ENCODE results near the gene BRMS1.

The BRMS1 gene

GRCh38 chr11:66343176-66343575 is 1.7 kb downstream of the BRMS1 start:
- no peak for TF ChIP-seq GATA3 (IDR thresholded peaks at IDR 0.05; ENCODE audit: low read depth, low read length)
- TF ChIP-seq GATA2 (IDR thresholded peaks at IDR 0.05; ENCODE audit: low read depth, low read length), result no peak

- TF ChIP-seq GATA3 (IDR thresholded peaks at IDR 0.05; ENCODE audit: low read depth, low read length), result no peak
- no peak for TF ChIP-seq GATA2 (IDR thresholded peaks at IDR 0.05; ENCODE audit: low read depth, low read length)
Observed at GRCh38 chr11:66341502-66342126, 3.3 kb downstream of the BRMS1 start.

GRCh38 chr11:66340596-66341501 is 4.1 kb downstream of the BRMS1 start:
- TF ChIP-seq GATA2 (IDR thresholded peaks at IDR 0.05; ENCODE audit: low read depth, low read length) (no peak), GATA3 (IDR thresholded peaks at IDR 0.05; ENCODE audit: low read depth, low read length) (no peak)

GRCh38 chr11:66339686-66340483 is 5.0 kb downstream of the BRMS1 start:
- TF ChIP-seq GATA2 (IDR thresholded peaks at IDR 0.05; ENCODE audit: low read depth, low read length) (no peak), GATA3 (IDR thresholded peaks at IDR 0.05; ENCODE audit: low read depth, low read length) (no peak)

- no peak for TF ChIP-seq GATA2 (IDR thresholded peaks at IDR 0.05; ENCODE audit: low read depth, low read length)
- TF ChIP-seq GATA3 (IDR thresholded peaks at IDR 0.05; ENCODE audit: low read depth, low read length), result no peak
Observed at GRCh38 chr11:66339162-66339675, 5.7 kb downstream of the BRMS1 start.

GRCh38 chr11:66338276-66339161 is 6.4 kb downstream of the BRMS1 start:
- no peak for TF ChIP-seq GATA3 (IDR thresholded peaks at IDR 0.05; ENCODE audit: low read depth, low read length)
- TF ChIP-seq GATA2 (IDR thresholded peaks at IDR 0.05; ENCODE audit: low read depth, low read length), result no peak

DNA sequence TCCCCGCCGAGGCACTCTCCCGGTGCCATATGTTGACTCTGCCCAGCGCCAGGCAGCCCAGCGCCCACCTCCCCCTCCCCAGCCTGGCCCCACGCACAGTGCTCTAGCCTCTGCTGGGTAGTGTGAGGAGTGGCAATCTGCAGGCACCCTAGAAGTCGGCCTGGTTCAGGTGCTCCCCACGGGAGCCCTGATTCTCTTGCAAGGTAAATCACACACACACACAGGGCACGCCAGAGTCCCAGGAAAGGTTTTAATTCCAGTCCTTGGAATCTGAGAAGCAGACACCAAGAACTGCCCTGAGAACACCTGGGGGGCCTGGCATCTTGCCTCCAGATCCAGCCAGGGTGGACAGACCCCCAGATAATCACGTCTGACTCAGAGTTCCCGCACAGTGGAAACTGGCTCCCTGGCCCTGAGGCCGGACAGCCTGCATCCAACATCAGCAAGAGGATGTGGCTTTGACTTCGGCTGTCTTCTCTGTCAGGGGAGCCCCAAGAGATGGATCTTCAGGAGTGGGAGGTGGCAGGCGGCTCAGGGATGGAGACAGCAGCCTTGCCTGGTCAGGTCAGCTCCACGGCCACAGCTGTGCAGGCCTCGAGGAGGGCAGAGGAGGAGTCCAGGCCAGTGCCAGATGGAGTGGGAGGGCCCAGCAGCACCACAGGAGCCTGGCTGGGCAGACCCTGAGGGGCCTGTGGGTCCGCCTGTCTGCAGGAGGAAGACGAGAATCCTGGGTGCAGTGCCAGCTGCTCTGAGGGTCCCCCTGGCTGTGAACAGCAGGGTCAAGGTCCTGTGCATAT is 7.6 kb downstream of the BRMS1 start:
- TF ChIP-seq GATA2 (IDR thresholded peaks at IDR 0.05; ENCODE audit: low read depth, low read length) (no peak), GATA3 (IDR thresholded peaks at IDR 0.05; ENCODE audit: low read depth, low read length) (no peak)

- TF ChIP-seq GATA3 (IDR thresholded peaks at IDR 0.05; ENCODE audit: low read depth, low read length), result no peak
- TF ChIP-seq GATA2 (IDR thresholded peaks at IDR 0.05; ENCODE audit: low read depth, low read length), result no peak
Observed at GRCh38 chr11:66336234-66337102, 8.4 kb downstream of the BRMS1 start, which contains the start of gene RIN1. TSS of gene RIN1 (minus strand) at chr11:66336434. CDS start at chr11:66336402, 32 bp downstream.

- no peak for TF ChIP-seq GATA3 (IDR thresholded peaks at IDR 0.05; ENCODE audit: low read depth, low read length)
- TF ChIP-seq GATA2 (IDR thresholded peaks at IDR 0.05; ENCODE audit: low read depth, low read length), result no peak
Observed at GRCh38 chr11:66335531-66336233, 9.2 kb downstream of the BRMS1 start.

DNA sequence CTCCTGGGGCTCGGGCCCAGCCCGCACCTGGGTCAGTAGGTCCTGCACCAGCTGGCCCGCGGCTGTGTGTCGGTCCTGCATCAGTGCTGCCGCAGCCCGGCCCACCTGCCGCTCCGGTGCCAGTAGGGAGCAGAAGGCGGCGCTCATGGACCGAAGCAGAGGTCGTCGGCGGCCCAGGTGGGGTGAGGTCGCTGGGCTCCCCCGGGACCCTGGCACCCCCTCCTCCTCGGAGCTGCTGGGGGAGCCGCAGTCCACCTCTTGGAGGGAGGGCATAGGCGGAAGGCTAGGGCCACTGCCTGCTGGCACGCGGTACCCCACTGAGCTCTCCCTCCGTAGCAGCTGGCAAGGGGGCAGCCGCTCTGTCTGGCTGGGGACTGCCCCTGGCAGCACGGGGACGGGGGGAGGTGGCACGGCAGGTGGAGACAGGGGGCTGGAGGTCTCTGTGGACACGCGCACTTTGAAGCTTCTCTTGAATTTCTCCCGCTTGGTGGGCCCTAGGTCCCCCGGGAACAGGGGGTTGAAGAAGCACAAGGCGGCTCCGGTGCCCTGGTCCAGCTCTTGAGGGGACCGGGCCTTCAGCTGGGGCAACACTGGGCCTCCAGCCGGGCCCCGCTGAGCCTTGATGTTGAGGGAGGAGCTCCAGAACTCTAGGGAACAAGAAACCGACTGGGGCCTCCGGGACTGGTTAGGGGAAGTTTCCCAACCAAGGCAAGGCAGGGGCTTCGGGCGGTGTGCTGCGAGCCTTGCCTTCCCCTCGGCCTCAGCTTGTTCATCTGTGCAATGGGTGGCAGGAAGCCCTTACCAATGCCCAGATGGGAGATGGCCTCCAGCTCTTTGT is 10.1 kb downstream of the BRMS1 start:
- TF ChIP-seq GATA2 (IDR thresholded peaks at IDR 0.05; ENCODE audit: low read depth, low read length), result no peak
- TF ChIP-seq GATA3 (IDR thresholded peaks at IDR 0.05; ENCODE audit: low read depth, low read length), result no peak
